PC-3 (cell line): ENCODE data around the gene ABLIM3.

Experiments used
- CTCF ChIP-seq: fragments of 300-600 bp; sonication (generic); conservative IDR thresholded peaks from 2 replicates; pipeline ENCODE4 v1.5.1; 2017; ENCODE audit warnings: antibody characterized with exemption, low read depth, mild to moderate bottlenecking, low read length
- EZH2 ChIP-seq: fragments of 300-600 bp; sonication (generic); IDR thresholded peaks from one replicate; pipeline ENCODE4 v1.6.1; 2017; ENCODE audit warnings: antibody characterized with exemption, mild to moderate bottlenecking, low read length; ENCODE audit not compliant: unreplicated experiment
- EZH2phosphoT487 ChIP-seq: fragments of 300-600 bp; sonication (generic); IDR thresholded peaks from 2 replicates; pipeline ENCODE4 v1.6.1; 2018; ENCODE audit warnings: mild to moderate bottlenecking, antibody characterized with exemption, low read length, borderline replicate concordance

DNA sequence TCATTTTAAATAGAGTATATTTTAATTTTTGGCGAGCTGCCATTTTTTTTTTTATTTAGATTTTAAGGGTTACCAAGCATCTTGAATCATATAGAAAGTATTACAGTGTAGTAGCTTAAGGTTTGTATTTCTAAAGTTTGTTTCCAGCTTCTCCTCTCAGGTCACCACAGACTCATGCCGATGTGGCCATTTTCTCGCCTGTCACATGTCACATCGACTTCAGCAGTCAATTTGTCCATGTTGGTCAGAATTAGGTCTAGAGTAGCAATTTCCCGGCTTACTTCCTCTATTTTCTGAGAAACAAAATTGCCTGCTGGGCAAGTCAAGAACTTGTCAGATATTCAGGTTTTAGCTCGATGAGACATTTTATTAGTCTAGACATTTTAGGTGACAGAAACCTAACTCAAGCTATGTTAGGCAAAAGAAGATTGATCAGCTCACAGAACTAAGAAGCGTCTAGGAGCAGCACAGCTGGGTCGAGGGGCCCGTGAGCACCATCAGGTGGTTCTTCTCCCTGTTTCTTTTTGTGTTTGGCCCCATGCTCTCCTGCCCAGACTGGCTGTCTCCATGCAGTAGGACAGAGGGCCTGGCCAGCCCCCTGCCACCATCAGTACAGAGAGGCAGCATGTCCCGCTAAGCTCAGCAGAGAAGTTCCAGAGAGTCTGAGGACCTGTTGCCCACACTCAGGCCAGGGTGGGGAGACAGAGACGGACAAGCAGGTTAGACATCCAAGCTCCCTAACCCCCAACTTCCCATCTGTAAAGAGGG lies 82.0 kb downstream of the ABLIM3 start:
- TF ChIP-seq CTCF = no peak
- no peak for TF ChIP-seq EZH2
- TF ChIP-seq EZH2phosphoT487 = no peak
